GM21381 (cell line): ENCODE measurements around the gene NELL2.

Source experiments
- ATAC-seq: cut with Tn5 transposase; IDR thresholded peaks from one replicate; pipeline ENCODE4 v1.9.1; 2021; ENCODE audit warnings: mild to moderate bottlenecking, moderate library complexity; ENCODE audit not compliant: unreplicated experiment

Gene NELL2

GRCh38 chr12:44550377-44550776 lies 325.7 kb downstream of the NELL2 start:
- no peak for ATAC-seq

- no peak for ATAC-seq
Measured at GRCh38 chr12:44546060-44546459, 330.1 kb downstream of the NELL2 start.

GRCh38 chr12:44544018-44544417 lies 332.1 kb downstream of the NELL2 start:
- ATAC-seq, result no peak

- no peak for ATAC-seq
Measured at GRCh38 chr12:44542716-44543115, 333.4 kb downstream of the NELL2 start.

- no peak for ATAC-seq
Measured at GRCh38 chr12:44537354-44537753, 338.8 kb downstream of the NELL2 start.

GRCh38 chr12:44532940-44533339 lies 343.2 kb downstream of the NELL2 start:
- ATAC-seq, result no peak

- ATAC-seq, result no peak
Measured at GRCh38 chr12:44531320-44531971, 344.7 kb downstream of the NELL2 start.

GRCh38 chr12:44526655-44527182 lies 349.4 kb downstream of the NELL2 start:
- ATAC-seq, result no peak

GRCh38 chr12:44525806-44526654 lies 350.1 kb downstream of the NELL2 start:
- ATAC-seq, result no peak

- ATAC-seq, result no peak
Measured at GRCh38 chr12:44523828-44524227, 352.3 kb downstream of the NELL2 start.

- ATAC-seq, result no peak
Measured at GRCh38 chr12:44521702-44522101, 354.4 kb downstream of the NELL2 start.

- no peak for ATAC-seq
Measured at GRCh38 chr12:44519931-44520330, 356.2 kb downstream of the NELL2 start.

- ATAC-seq, result no peak
Measured at GRCh38 chr12:44511289-44511688, 364.8 kb downstream of the NELL2 start.

GRCh38 chr12:44510510-44510909 lies 365.6 kb downstream of the NELL2 start:
- ATAC-seq, result no peak

- no peak for ATAC-seq
Measured at GRCh38 chr12:44510076-44510475, 366.0 kb downstream of the NELL2 start.

GRCh38 chr12:44509471-44509870 lies 366.6 kb downstream of the NELL2 start:
- no peak for ATAC-seq

- no peak for ATAC-seq
Measured at GRCh38 chr12:44507461-44507860, 368.7 kb downstream of the NELL2 start.

- ATAC-seq, result no peak
Measured at GRCh38 chr12:44504799-44505198, 371.3 kb downstream of the NELL2 start.

GRCh38 chr12:44503329-44503728 lies 372.8 kb downstream of the NELL2 start:
- no peak for ATAC-seq

GRCh38 chr12:44502681-44503080 lies 373.4 kb downstream of the NELL2 start:
- ATAC-seq, result no peak

GRCh38 chr12:44500423-44500822 lies 375.7 kb downstream of the NELL2 start:
- no peak for ATAC-seq

- no peak for ATAC-seq
Measured at GRCh38 chr12:44497044-44497443, 379.1 kb downstream of the NELL2 start.
